Measurements from ENCODE around the gene CACNA2D4. TPM values are rescaled to one million over a fixed set of nuclear protein-coding genes. Genes with fewer than 3 reads are reported as not detected.

CACNA2D4 gene
- total and polyA plus RNA-seq, 2 experiments from 2014 or later, result 0.23 TPM; not detected in 1

GRCh38 chr12:1880876-1881275 lies 37.6 kb downstream of the CACNA2D4 start:
- no peak overlapping the region for H2AFZ ChIP-seq
- H4K20me1 ChIP-seq (ENCODE audit: insufficient read depth), result no peaks in the 10 kb centered on the region
- H3K9me2 ChIP-seq (ENCODE audit: insufficient read depth), result no peaks in the 10 kb centered on the region
- H3K36me3 ChIP-seq (ENCODE audit: low read depth), result no peaks in the 10 kb centered on the region
- no peak overlapping the region for H3K27ac ChIP-seq
- TF ChIP-seq EZH2 (IDR thresholded peaks at IDR 0.05; ENCODE audit: insufficient read depth, poor library complexity, severe bottlenecking), result no peak
- no peak for TF ChIP-seq EZH2phosphoT487 (IDR thresholded peaks at IDR 0.05; ENCODE audit: insufficient read depth, low read depth)
- H3K4me1 ChIP-seq (ENCODE audit: insufficient read depth), result no peaks in the 10 kb centered on the region
- no peak overlapping the region for H3K4me3 ChIP-seq
- H3F3A ChIP-seq (ENCODE audit: insufficient read depth), result no peaks in the 10 kb centered on the region
- in situ Hi-C loops (cut with MboI), result no loop called here
- 58 to 60% methylated on average over 7 of the region's 7 CpGs for WGBS, 2 experiments (ENCODE audit: low coverage in 1 of 2, low lambda C conversion rate in 2 of 2, missing lambda C conversion rate in 2 of 2)
- peaks cover 48% of the 10 kb centered on the region for H3K27me3 ChIP-seq (replicated peaks; ENCODE audit: insufficient read depth)
- no peaks in the 10 kb centered on the region for H3K9me3 ChIP-seq (ENCODE audit: low read depth)
- no peak overlapping the region for H3K9ac ChIP-seq
- H3K79me2 ChIP-seq (ENCODE audit: insufficient read depth), result no peaks in the 10 kb centered on the region
- no peak overlapping the region for H3K4me2 ChIP-seq (ENCODE audit: unreplicated experiment)
- no peak for DNase-seq

- Histone ChIP-seq H3K4me3 (no peak overlapping the region), H2AFZ (no peak overlapping the region), H4K20me1 (ENCODE audit: insufficient read depth) (no peaks in the 10 kb centered on the region), H3K4me2 (ENCODE audit: unreplicated experiment) (no peak overlapping the region), H3K4me1 (ENCODE audit: insufficient read depth) (no peaks in the 10 kb centered on the region), H3K79me2 (ENCODE audit: insufficient read depth) (no peaks in the 10 kb centered on the region), H3K36me3 (ENCODE audit: low read depth) (no peaks in the 10 kb centered on the region), H3K9ac (no peak overlapping the region), H3K9me2 (ENCODE audit: insufficient read depth) (no peaks in the 10 kb centered on the region), H3F3A (ENCODE audit: insufficient read depth) (no peaks in the 10 kb centered on the region), H3K27ac (no peak overlapping the region), H3K27me3 (replicated peaks; ENCODE audit: insufficient read depth) (peaks cover 48% of the 10 kb centered on the region), H3K9me3 (ENCODE audit: low read depth) (no peaks in the 10 kb centered on the region)
- 56 to 60% methylated on average over 17 of the region's 18 CpGs for WGBS, 2 experiments (ENCODE audit: low coverage in 1 of 2, low lambda C conversion rate in 2 of 2, missing lambda C conversion rate in 2 of 2)
- DNase-seq, result no peak
- in situ Hi-C loops (cut with MboI), result no loop called here
- no peak for TF ChIP-seq EZH2phosphoT487 (IDR thresholded peaks at IDR 0.05; ENCODE audit: insufficient read depth, low read depth)
- no peak for TF ChIP-seq EZH2 (IDR thresholded peaks at IDR 0.05; ENCODE audit: insufficient read depth, poor library complexity, severe bottlenecking)
Observed at GRCh38 chr12:1880153-1880845, 38.2 kb downstream of the CACNA2D4 start.

DNA sequence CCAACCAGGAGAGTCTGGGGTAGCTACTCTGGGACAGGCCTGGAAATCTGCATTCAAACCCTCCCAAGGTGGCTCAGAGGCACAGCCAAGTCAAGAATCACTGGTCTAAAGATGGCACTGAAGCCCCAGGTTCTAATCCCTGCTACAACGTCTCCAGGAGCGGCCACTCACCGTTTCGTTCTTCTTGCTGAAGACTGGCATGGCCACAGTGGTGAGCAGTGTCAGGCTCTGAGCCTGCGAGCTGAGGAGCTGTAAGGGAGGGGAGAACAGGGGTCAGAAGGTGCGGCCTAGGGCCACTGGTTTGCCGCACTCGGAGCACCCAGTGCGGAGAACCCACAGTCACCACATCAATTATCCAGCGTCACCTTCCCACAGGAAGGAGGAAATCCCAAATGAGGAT lies 38.8 kb downstream of the CACNA2D4 start:
- no peak for DNase-seq
- Histone ChIP-seq H3K4me3 (no peak overlapping the region), H4K20me1 (ENCODE audit: insufficient read depth) (no peaks in the 10 kb centered on the region), H2AFZ (no peak overlapping the region), H3K4me2 (ENCODE audit: unreplicated experiment) (no peak overlapping the region), H3K9ac (no peak overlapping the region), H3K9me3 (ENCODE audit: low read depth) (no peaks in the 10 kb centered on the region), H3K27ac (no peak overlapping the region), H3K4me1 (ENCODE audit: insufficient read depth) (no peaks in the 10 kb centered on the region), H3K79me2 (ENCODE audit: insufficient read depth) (no peaks in the 10 kb centered on the region), H3F3A (ENCODE audit: insufficient read depth) (no peaks in the 10 kb centered on the region), H3K9me2 (ENCODE audit: insufficient read depth) (no peaks in the 10 kb centered on the region), H3K27me3 (replicated peaks; ENCODE audit: insufficient read depth) (peaks cover 47% of the 10 kb centered on the region), H3K36me3 (ENCODE audit: low read depth) (no peaks in the 10 kb centered on the region)
- in situ Hi-C loops (cut with MboI), result no loop called here
- 69% methylated on average over 10 of the region's 10 CpGs for WGBS, 2 experiments (ENCODE audit: low coverage in 1 of 2, low lambda C conversion rate in 2 of 2, missing lambda C conversion rate in 2 of 2)
- no peak for TF ChIP-seq EZH2 (IDR thresholded peaks at IDR 0.05; ENCODE audit: insufficient read depth, poor library complexity, severe bottlenecking)
- TF ChIP-seq EZH2phosphoT487 (IDR thresholded peaks at IDR 0.05; ENCODE audit: insufficient read depth, low read depth), result no peak

DNA sequence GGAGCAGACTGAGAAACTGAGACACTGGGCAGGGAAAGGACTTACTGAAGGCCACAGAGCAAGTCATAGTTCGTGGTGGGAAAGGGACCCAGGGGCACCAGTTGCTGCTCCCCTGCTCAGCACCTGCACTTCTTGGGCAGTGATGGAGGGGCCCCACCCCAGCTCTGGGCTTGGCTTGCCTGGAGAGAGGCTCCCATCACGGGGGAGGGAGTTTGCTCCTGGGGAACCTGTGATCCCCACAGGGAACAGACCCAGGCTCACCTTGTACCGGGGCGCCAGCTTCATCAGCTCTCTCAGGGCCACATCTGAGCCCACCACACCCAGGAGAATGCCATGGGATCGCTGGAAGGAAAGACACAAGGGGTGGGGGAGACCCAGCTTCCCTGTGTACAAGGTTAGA lies 39.8 kb downstream of the CACNA2D4 start:
- Histone ChIP-seq H3K36me3 (ENCODE audit: low read depth) (no peaks in the 10 kb centered on the region), H3K27ac (no peak overlapping the region), H3K4me1 (ENCODE audit: insufficient read depth) (no peaks in the 10 kb centered on the region), H3K9me3 (ENCODE audit: low read depth) (no peaks in the 10 kb centered on the region), H3K9me2 (ENCODE audit: insufficient read depth) (no peaks in the 10 kb centered on the region), H3K9ac (no peak overlapping the region), H3F3A (ENCODE audit: insufficient read depth) (no peaks in the 10 kb centered on the region), H3K4me2 (ENCODE audit: unreplicated experiment) (no peak overlapping the region), H3K4me3 (no peak overlapping the region), H4K20me1 (ENCODE audit: insufficient read depth) (no peaks in the 10 kb centered on the region), H2AFZ (no peak overlapping the region), H3K27me3 (replicated peaks; ENCODE audit: insufficient read depth) (peaks cover 44% of the 10 kb centered on the region), H3K79me2 (ENCODE audit: insufficient read depth) (no peaks in the 10 kb centered on the region)
- TF ChIP-seq EZH2 (IDR thresholded peaks at IDR 0.05; ENCODE audit: insufficient read depth, poor library complexity, severe bottlenecking), result no peak
- no peak for TF ChIP-seq EZH2phosphoT487 (IDR thresholded peaks at IDR 0.05; ENCODE audit: insufficient read depth, low read depth)
- no peak for DNase-seq
- in situ Hi-C loops (cut with MboI), result no loop called here
- WGBS, 2 experiments (ENCODE audit: low coverage in 1 of 2, low lambda C conversion rate in 2 of 2, missing lambda C conversion rate in 2 of 2), result 50 to 59% methylated on average over 5 of the region's 5 CpGs
